ENCODE measurements around the gene PRR19.
"Not testable (repeated sequence)": the region's sequence is repeated elsewhere in the genome, so short reads cannot be mapped to it uniquely, and the experiment has no call there.

PRR19 gene

DNA sequence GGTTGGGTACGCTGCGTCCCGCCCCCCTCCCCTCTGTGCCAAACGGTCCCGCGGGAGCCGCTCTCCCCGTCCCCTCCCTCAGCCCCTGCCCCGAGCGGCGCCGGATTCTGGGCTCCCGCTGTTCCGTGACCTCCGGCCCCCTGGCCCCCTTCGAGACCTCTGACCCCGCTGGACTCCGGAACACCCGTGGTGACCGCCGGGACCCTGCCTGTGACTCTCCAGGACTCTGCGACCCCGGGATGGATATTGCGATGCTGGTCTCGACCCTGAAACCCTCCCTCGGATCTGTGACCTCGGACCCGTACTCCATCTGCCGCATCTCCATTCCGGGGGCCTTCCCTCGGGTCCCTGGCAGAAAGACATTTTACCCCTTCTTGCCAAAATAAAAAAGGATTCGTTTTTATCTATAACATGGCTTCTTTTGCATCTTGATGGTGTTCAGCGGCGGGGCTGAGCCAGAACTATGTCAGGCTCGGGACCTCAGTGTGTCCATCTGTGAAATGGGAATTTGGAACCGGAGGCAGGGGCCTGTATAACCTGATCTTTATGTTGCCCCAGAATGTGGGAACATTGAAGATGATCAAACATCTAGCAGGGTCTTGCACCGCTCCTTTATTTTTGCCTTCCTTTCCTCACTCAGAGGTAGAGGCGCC, 22.8 kb downstream of the PRR19 start:
- Histone ChIP-seq H3K4me3 (peak overlapping the region; percentile 60), H3K9me3 (no peaks in the 10 kb centered on the region), H3K27me3 (peaks cover 50% of the 10 kb centered on the region), H3K4me2 (peak overlapping the region; percentile 73), H3K9ac (peak overlapping the region; percentile 27; the same call in 1 of the 2 replicates), H3K4me1 (peaks cover 33% of the 10 kb centered on the region), H3K27ac (no peak overlapping the region), H4K20me1 (peaks cover 34% of the 10 kb centered on the region), H3K36me3 (no peaks in the 10 kb centered on the region)
- TF ChIP-seq Cebpa-rat (IDR thresholded peaks at IDR 0.05) = no peak

GRCh38 chr19:42325308-42325895, 23.5 kb downstream of the PRR19 start, which contains the start of gene MEGF8:
MEGF8 (plus strand) TSS chr19:42325635; CDS start chr19:42326244, 609 bp downstream.
- peak within 1 kb of the TSS; percentile 86 for H3K9ac ChIP-seq
- H3K27ac ChIP-seq = peak within 1 kb of the TSS; percentile 85

GRCh38 chr19:42325896-42326771, 24.2 kb downstream of the PRR19 start:
- Histone ChIP-seq H3K4me1 (peaks cover 33% of the 10 kb centered on the region), H3K9me3 (no peaks in the 10 kb centered on the region), H3K27ac (peak overlapping the region; percentile 85), H3K4me2 (peak overlapping the region; percentile 99), H3K36me3 (no peaks in the 10 kb centered on the region), H3K27me3 (peaks cover 40% of the 10 kb centered on the region), H3K4me3 (peak overlapping the region; percentile 95), H4K20me1 (peaks cover 47% of the 10 kb centered on the region), H3K9ac (peak overlapping the region; percentile 86)
- TF ChIP-seq Cebpa-rat (IDR thresholded peaks at IDR 0.05) = no peak

More at GRCh38 chr19:42325308-42325895, 23.5 kb downstream of the PRR19 start, which contains the start of gene MEGF8:
- Histone ChIP-seq H3K9me3 (no peaks in the 10 kb centered on the region), H4K20me1 (peaks cover 40% of the 10 kb centered on the region), H3K4me2 (peak within 1 kb of the TSS; percentile 99), H3K4me1 (peaks cover 33% of the 10 kb centered on the region), H3K4me3 (peak within 1 kb of the TSS; percentile 95), H3K36me3 (no peaks in the 10 kb centered on the region), H3K27me3 (peaks cover 47% of the 10 kb centered on the region)
- no peak for TF ChIP-seq Cebpa-rat (IDR thresholded peaks at IDR 0.05)

GRCh38 chr19:42326969-42327368, 25.0 kb downstream of the PRR19 start:
- Histone ChIP-seq H3K4me3 (peak overlapping the region; percentile 95), H3K9ac (peak overlapping the region; percentile 86; the same call in 1 of the 2 replicates)

GRCh38 chr19:42327381-42327780, 25.4 kb downstream of the PRR19 start:
- peaks cover 33% of the 10 kb centered on the region for H3K4me1 ChIP-seq
- H3K36me3 ChIP-seq = peaks cover 7% of the 10 kb centered on the region; the same call in 1 of the 2 replicates
- peak overlapping the region; percentile 99 for H3K4me2 ChIP-seq
- H3K27me3 ChIP-seq = peaks cover 28% of the 10 kb centered on the region
- H3K9ac ChIP-seq = peak overlapping the region; percentile 86; the same call in 1 of the 2 replicates
- peaks cover 60% of the 10 kb centered on the region for H4K20me1 ChIP-seq
- no peaks in the 10 kb centered on the region for H3K9me3 ChIP-seq
- H3K27ac ChIP-seq = no peak overlapping the region
- H3K4me3 ChIP-seq = no peak overlapping the region
- TF ChIP-seq Cebpa-rat (IDR thresholded peaks at IDR 0.05) = no peak

More at GRCh38 chr19:42326969-42327368, 25.0 kb downstream of the PRR19 start:
- no peak overlapping the region for H3K27ac ChIP-seq
- H3K9me3 ChIP-seq = no peaks in the 10 kb centered on the region
- peaks cover 32% of the 10 kb centered on the region for H3K27me3 ChIP-seq
- TF ChIP-seq Cebpa-rat (IDR thresholded peaks at IDR 0.05) = no peak
- H3K36me3 ChIP-seq = peaks cover 3% of the 10 kb centered on the region; the same call in 1 of the 2 replicates
- H4K20me1 ChIP-seq = peaks cover 56% of the 10 kb centered on the region
- H3K4me2 ChIP-seq = peak overlapping the region; percentile 99
- H3K4me1 ChIP-seq = peaks cover 33% of the 10 kb centered on the region

DNA sequence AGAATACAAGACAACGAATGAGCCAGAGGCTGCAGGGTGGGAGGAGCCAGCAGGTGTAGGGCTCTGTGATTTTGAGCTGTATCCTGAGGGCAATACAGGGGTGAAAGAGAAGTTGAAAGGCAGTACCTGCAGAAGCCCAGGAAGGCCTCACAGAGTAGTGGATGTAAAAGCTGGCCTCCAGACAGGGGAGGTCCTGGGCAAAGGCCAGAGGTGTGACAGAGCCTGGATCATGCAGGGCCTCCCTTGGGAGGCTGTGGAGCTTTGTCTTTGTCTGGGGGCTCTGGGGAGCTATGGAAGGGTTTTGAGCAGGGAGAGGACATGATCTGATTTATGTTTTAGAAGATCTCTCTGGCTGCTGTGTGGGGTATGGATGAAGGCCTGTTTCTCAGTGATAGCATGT, 26.2 kb downstream of the PRR19 start:
- Histone ChIP-seq H3K27me3 (peaks cover 20% of the 10 kb centered on the region), H3K4me2 (peak overlapping the region; percentile 99), H3K4me1 (peaks cover 33% of the 10 kb centered on the region), H3K36me3 (peaks cover 12% of the 10 kb centered on the region), H4K20me1 (peaks cover 67% of the 10 kb centered on the region), H3K4me3 (no peak overlapping the region), H3K27ac (no peak overlapping the region), H3K9ac (0 out of 2 replicates have a peak overlapping the region, but pooled peaks have one; percentile 86), H3K9me3 (no peaks in the 10 kb centered on the region)
- TF ChIP-seq Cebpa-rat (IDR thresholded peaks at IDR 0.05) = no peak

GRCh38 chr19:42328854-42329253, 26.9 kb downstream of the PRR19 start:
- Histone ChIP-seq H3K4me2 (no peak overlapping the region), H3K36me3 (peaks cover 20% of the 10 kb centered on the region), H3K4me3 (no peak overlapping the region), H3K4me1 (peaks cover 40% of the 10 kb centered on the region), H3K9ac (no peak overlapping the region), H3K27me3 (peaks cover 13% of the 10 kb centered on the region), H4K20me1 (peaks cover 75% of the 10 kb centered on the region), H3K27ac (no peak overlapping the region), H3K9me3 (no peaks in the 10 kb centered on the region)
- TF ChIP-seq Cebpa-rat (IDR thresholded peaks at IDR 0.05) = no peak

DNA sequence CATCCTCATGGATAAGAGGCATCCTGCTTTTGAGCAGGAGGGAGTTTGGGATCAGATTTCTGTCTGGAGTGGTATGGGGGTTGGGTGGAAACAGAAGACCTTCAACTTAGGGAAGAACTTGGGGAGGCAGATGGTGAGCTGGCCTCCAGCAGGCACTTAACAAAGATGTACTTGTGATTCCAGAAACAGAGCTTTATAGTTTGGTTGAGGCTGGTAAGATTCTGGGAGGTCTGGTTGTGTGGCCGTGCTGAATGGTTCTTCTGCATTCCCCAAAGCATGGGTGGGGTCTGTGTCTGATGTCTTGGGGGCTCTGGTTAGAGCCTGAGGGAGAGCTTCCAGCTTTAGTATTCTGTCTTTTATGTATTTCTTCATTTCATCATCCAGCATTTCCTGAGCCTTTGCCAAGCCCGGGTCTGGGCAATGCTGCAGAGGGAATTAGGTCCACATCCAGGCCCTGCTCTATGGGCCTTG, 28.3 kb downstream of the PRR19 start:
- peaks cover 40% of the 10 kb centered on the region for H3K4me1 ChIP-seq
- H3K9ac ChIP-seq = no peak overlapping the region
- peaks cover 85% of the 10 kb centered on the region for H4K20me1 ChIP-seq
- H3K4me2 ChIP-seq = no peak overlapping the region
- H3K36me3 ChIP-seq = peaks cover 29% of the 10 kb centered on the region
- H3K9me3 ChIP-seq = no peaks in the 10 kb centered on the region
- no peaks in the 10 kb centered on the region for H3K27me3 ChIP-seq
- no peak overlapping the region for H3K27ac ChIP-seq
- TF ChIP-seq Cebpa-rat (IDR thresholded peaks at IDR 0.05) = no peak
- no peak overlapping the region for H3K4me3 ChIP-seq

GRCh38 chr19:42331333-42331732, 29.4 kb downstream of the PRR19 start:
- Histone ChIP-seq H3K36me3 (peaks cover 37% of the 10 kb centered on the region), H3K4me1 (peaks cover 37% of the 10 kb centered on the region), H4K20me1 (peaks cover 93% of the 10 kb centered on the region)
- H3K9me3 ChIP-seq, H3K4me3 ChIP-seq, H3K27me3 ChIP-seq, H3K9ac ChIP-seq, H3K4me2 ChIP-seq, H3K27ac ChIP-seq: not testable (repeated sequence)

Data from BLaER1 (cell line).